ENCODE measurements around the gene SMARCC1.

Gene SMARCC1

DNA sequence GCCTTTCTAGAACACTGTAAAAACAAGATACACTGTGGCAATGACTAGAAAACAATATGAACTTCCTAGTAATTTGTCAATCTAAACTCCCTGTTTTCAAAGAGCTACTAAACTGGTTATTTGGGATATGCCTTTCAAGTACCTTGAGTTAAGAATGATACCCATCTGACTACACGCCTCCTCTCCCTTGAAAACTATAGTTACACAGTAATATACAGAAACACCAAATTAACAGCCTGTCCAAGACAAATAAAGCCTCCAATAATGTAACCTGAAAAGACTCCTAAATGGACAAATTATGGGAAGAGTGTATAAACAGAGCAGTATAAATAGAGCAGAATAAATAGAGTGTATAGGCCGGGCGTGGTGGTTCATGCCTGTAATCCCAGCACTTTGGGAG, 70.1 kb downstream of the SMARCC1 start:
- in situ Hi-C loops (cut with MboI; ENCODE audit: low sequenced_read_pairs) = no loop called here

GRCh38 chr3:47705391-47705790, 76.3 kb downstream of the SMARCC1 start:
- in situ Hi-C loops (cut with MboI; ENCODE audit: low sequenced_read_pairs) = no loop called here

DNA sequence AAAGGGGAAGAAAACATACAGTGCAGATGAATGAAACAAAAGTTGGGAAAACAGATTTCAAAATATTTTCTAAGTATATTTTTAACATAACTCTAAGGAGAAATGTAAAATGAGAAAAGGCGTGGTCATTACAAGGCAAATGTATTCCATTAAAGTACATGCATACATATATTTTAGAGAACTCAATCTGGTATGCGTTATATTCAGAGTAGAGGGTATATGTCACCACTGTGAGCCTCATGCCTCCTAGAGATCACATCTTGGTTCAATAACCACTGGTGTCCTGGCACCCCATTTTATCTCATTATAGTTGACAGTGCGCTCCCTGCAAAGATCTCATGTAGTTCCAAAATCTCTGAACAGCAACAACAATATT, 77.5 kb downstream of the SMARCC1 start:
- in situ Hi-C loops (cut with MboI; ENCODE audit: low sequenced_read_pairs) = no loop called here

DNA sequence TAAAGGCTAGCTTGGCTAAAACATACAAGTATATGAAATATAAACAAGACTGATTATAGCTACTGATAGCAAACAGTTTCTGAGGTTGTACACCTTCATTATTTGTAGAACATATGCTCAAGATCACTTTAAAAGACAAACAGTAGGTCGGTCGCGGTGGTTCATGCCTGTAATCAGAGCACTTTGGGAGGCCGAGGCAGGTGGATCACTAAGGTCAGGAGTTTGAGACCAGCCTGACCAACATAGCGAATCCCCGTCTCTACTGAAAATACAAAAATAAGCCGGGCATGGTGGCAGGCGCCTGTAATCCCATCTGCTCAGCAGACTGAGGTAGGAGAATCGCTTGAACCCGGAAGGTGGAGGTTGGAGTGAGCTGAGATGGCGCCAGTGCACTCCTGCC, 80.3 kb downstream of the SMARCC1 start:
- in situ Hi-C loops (cut with MboI; ENCODE audit: low sequenced_read_pairs) = no loop called here

GRCh38 chr3:47692158-47692557, 89.5 kb downstream of the SMARCC1 start:
- in situ Hi-C loops (cut with MboI; ENCODE audit: low sequenced_read_pairs) = no loop called here

DNA sequence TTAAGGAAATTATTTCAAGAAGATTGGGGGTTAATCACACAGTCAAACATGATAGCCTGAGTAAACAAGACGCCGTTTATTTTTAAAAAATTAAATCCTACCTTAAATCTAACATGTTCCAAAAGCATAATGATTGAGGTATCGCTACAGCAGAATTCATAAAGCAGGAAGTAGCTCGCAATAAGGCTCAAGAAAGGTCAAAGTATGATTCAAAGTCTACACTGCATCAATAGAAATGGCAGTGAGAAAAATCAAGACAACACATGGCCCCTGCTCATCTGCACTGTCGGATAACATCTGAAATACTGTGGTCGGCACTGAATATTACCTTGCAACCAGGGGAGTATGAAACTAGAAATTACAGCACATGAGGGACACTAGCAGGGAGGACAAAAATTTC, 93.2 kb downstream of the SMARCC1 start:
- in situ Hi-C loops (cut with MboI; ENCODE audit: low sequenced_read_pairs) = no loop called here

DNA sequence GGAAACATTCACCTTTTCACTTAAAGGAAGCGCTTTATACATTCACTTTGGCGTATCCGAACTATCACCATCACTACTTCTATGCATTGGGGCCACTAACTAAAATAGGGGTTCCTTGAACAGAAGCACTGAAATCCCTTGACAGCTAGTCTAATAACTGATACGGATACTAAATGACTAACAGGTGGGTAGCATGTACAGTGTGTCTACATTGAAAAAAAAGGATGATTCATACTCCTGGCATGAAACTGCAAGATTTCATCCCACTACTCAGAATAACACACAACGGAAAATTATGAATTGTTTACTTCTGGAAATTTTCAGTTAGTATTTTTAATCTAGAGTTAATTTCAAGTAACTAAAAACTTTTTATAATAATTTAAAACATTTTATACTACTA, 96.7 kb downstream of the SMARCC1 start:
- in situ Hi-C loops (cut with MboI; ENCODE audit: low sequenced_read_pairs) = no loop called here

DNA sequence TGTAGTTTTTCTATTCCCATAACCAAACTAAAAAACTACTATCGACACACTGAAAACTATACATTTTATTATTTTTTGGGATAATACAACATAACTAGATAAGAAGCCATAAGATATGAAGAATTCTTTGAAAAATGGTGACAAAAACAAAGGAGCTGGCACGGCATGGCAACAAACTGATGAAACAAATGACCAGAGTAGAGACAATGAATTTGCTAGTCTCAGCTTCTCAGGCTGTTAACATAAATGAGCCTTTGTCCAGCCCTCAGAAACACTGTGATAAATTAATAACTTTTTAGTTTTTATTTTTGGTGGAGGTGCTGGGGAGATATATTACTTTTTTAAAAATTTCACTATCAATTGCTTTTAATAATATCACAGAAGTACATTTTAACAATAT, 100.7 kb downstream of the SMARCC1 start:
- in situ Hi-C loops (cut with MboI; ENCODE audit: low sequenced_read_pairs) = no loop called here

DNA sequence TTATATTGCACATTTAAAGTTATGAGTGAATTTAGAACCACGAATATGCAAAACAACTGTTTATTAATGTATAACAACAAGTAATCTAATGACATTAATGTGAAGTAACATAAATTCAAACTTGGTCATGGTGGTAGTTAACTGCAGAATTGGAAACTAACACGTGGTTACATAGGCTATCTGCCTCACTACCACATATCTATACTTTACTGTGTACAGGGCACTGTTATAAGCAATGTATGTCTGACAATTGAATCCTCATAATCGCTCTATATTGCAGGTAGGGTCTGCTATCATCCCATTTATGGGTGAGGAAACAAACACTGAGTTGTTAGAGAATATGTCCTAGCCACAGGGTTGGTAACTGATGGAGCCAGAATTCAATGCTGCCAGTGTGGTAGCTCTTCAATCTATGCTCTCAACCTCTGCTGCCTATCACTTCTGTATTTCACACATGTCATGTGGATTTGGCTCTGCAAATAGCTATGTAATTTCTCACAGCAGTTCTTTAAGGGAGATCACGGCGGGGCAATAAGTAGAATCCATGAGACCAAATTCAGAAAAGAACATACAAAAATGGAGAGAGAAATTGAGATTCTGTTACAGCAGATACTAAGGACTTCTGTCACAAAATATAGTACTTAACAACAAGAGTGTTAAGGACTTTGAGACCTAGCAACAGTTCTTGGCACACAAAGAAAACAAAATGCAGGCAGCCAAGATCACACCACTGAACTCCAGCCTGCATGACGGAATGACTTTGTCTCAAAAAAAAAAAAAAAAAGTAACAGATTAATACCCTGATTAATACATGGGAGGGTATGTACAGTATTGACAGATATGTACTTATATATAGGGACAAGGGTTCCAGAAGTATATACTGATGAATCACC, 103.0 kb downstream of the SMARCC1 start:
- in situ Hi-C loops (cut with MboI; ENCODE audit: low sequenced_read_pairs) = no loop called here

GRCh38 chr3:47669026-47669749, 112.5 kb downstream of the SMARCC1 start:
- in situ Hi-C loops (cut with MboI; ENCODE audit: low sequenced_read_pairs) = no loop called here

- in situ Hi-C loops (cut with MboI; ENCODE audit: low sequenced_read_pairs) = no loop called here
Observed at GRCh38 chr3:47666118-47666517, 115.6 kb downstream of the SMARCC1 start.

DNA sequence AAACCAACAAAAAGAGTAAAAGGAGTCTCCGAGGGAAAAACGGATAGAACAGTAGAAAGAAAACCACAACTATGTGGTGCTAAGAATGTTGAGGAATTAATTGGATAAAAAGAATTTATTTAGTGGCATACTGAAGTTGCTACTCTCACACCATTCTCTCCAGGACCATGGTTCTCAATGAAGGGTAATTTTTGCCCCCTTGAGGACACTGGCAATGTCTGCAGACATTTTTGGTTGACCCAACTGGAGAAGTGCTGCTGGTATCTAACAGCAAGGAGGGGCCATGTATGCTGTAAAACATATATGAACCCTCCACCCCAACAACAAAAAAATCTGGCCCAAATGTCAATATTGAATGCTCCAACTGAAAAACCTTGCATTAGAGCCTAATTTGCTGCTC, 117.2 kb downstream of the SMARCC1 start:
- in situ Hi-C loops (cut with MboI; ENCODE audit: low sequenced_read_pairs) = no loop called here

DNA sequence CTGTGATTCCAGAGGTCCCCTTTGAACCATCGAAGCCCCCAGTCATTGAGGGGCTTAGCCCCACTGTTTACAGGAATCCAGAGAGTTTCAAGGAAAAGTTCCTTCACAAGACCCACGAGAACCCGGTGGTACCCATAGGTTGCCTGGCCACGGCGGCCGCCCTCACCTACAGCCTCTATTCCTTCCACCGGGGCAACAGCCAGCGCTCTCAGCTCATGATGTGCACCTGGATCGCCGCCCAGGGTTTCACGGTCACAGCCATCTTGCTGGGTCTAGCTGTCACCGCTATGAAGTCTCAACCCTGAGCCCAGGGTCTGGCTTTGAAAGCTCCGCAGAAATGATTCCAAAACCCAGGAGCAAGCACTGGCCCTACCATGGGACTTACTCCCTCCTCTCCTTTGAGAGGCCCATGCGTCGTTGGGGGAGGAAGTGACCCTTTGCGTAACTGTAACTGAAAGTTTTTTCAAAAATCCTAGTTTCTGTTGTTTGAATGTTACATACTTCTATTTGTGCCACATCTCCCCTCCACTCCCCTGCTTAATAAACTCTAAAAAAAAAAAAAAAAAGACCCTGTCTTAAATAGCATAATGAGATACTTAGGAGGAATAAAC, 118.0 kb downstream of the SMARCC1 start:
- in situ Hi-C loops (cut with MboI; ENCODE audit: low sequenced_read_pairs) = no loop called here

DNA sequence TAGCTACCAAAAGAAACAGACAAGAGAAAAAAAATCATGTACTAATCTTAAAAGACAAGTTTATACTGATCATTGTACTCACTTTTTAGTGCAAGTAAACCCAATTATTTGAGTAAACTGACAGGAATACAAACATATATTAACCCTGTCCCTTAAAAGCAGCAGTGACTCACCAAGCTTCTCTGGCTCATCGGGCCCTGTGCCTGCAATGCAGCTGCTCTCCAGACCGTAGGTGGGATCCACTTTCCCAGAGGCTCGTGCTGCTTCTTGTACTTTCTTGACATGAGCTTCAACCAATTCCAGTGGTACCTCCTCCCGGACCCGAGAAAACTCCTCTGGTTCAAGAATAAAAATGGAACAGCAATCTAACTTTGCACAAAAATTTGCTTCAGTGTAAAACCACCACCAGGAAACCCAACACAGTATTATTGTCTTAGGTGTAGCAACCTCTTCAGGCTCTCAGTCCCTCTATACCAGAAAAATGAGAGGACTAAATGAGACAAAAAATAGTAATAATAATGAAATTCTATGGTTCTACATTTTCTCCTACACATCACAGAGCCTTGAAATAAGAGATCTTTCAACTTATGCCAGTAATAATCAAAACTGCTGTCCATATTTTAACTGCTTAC, 120.5 kb downstream of the SMARCC1 start:
- in situ Hi-C loops (cut with MboI; ENCODE audit: low sequenced_read_pairs) = no loop called here

- in situ Hi-C loops (cut with MboI; ENCODE audit: low sequenced_read_pairs) = no loop called here
Observed at GRCh38 chr3:47658444-47658843, 123.2 kb downstream of the SMARCC1 start.

DNA sequence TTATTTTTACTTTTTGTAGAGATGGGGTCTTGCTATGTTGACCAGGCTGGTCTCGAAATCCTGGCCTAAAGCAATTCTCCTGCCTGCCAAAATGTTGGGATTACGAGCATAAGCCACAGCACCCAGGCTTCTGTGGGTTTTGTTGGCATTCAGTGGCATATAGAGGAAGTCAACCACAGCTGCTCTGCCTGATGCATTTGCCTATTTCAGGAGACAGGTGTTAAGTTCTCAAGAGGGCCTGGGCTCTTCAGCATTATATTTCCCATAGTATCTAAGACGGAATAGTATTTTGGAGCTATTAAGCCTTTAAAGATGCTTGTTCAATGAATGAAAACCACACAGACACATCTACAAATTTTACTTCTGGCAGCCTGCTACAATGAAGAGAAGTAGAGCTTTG, 129.6 kb downstream of the SMARCC1 start:
- in situ Hi-C loops (cut with MboI; ENCODE audit: low sequenced_read_pairs) = no loop called here

GRCh38 chr3:47650294-47650693, 131.4 kb downstream of the SMARCC1 start:
- in situ Hi-C loops (cut with MboI; ENCODE audit: low sequenced_read_pairs) = no loop called here

- in situ Hi-C loops (cut with MboI; ENCODE audit: low sequenced_read_pairs) = no loop called here
Observed at GRCh38 chr3:47647550-47647949, 134.1 kb downstream of the SMARCC1 start.

GRCh38 chr3:47646362-47646761, 135.3 kb downstream of the SMARCC1 start:
- in situ Hi-C loops (cut with MboI; ENCODE audit: low sequenced_read_pairs) = no loop called here

DNA sequence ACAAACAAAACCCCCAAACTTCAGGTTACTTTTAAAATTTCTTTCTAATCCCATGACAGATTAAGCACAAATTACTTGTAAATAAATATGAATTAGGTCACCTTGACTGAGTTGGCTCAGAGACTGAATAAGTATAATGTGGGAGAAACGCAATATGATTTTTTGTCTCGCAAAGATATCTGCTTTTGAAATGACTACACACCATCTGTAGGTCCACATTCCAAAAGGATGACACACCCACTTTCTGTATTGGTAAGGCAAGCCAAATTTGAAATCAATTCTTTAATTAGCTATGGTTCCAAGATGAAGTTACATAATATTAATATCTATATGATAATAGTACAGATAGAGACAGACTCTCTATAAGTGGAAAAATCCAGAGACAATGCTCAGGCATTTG, 136.1 kb downstream of the SMARCC1 start:
- in situ Hi-C loops (cut with MboI; ENCODE audit: low sequenced_read_pairs) = no loop called here

DNA sequence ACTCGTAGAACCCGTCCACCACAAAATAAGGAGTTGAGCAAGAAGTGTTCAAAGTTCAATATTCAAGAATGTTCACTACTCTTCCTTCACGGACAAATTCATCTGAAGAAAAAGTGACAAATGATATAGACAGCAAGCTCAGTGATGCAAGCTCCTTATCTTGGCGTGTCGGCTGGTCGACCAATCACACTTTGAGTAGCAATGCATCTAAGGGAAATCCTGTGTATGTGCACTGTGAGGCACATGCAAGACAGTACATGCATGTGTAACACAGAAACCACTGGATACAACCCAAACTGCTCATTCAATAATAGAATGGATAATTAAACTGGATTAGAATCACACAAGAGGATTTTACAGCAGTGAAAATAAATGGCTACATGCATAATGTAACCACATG, 138.6 kb downstream of the SMARCC1 start:
- in situ Hi-C loops (cut with MboI; ENCODE audit: low sequenced_read_pairs) = no loop called here
